ENCODE data around the gene CAVIN2. TPM values are rescaled to one million over a fixed set of nuclear protein-coding genes. Genes with fewer than 3 reads are reported as not detected.

Gene CAVIN2
- total and polyA plus RNA-seq, 2 donors (not counting 3 experiments of a cell fraction or from before 2014, with no cell fraction given), result 202 to 260 TPM

DNA sequence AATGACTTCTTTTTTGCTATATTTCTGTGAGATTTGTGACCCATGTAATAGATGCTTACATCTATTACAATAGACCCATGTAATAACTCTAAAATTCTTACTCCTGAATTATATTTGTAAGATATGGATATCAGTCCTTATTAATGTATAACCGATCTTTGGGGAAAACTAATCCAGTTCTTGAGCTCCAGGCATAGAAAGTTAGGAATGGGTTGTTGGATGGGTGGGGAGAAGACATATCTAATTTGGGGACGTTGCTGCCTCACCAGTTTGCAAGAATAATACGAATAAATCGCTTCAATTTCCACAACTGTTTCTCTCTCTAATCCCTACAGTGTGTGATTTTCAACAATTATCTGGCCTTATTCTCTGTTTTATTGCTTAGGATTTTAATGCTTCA is 13.5 kb downstream of the CAVIN2 start:
- Histone ChIP-seq H3K9me3 (replicated peaks; ENCODE audit: control insufficient read depth, insufficient read depth, low read length) (no peaks in the 10 kb centered on the region), H3K9ac (replicated peaks; ENCODE audit: extremely low read depth, insufficient read depth, low read length) (no peak overlapping the region), H3K9me1 (replicated peaks; ENCODE audit: control insufficient read depth, extremely low read depth, insufficient read depth, low read length) (no peaks in the 10 kb centered on the region), H3K4me3 (replicated peaks in 1 of 3; ENCODE audit: insufficient read depth in 1 of 3, low read depth in 1 of 3, low read length in 3 of 3) (no peak overlapping the region), H3K4me2 (ENCODE audit: insufficient read depth, low read length) (no peak overlapping the region), H3K4me1 (ENCODE audit: control insufficient read depth, extremely low read depth, insufficient read depth, low read length) (peaks cover 38% of the 10 kb centered on the region), H3K79me2 (ENCODE audit: control insufficient read depth, insufficient read depth, low read length) (peaks cover 20% of the 10 kb centered on the region), H2AFZ (ENCODE audit: low read depth, low read length) (no peak overlapping the region), H3K36me3 (ENCODE audit: control insufficient read depth in 2 of 2, extremely low read depth in 1 of 2, insufficient read depth in 2 of 2, low read length in 2 of 2) (peaks cover 15 to 16% of the 10 kb centered on the region in 2 experiments), H3K27ac (ENCODE audit: insufficient read depth, low read depth, low read length) (no peak overlapping the region), H4K20me1 (replicated peaks; ENCODE audit: control insufficient read depth, extremely low read depth, insufficient read depth, low read length) (peaks cover 2% of the 10 kb centered on the region), H3K27me3 (ENCODE audit: control insufficient read depth in 2 of 2, insufficient read depth in 2 of 2, low read length in 2 of 2) (no peaks in the 10 kb centered on the region)
- DNase-seq (ENCODE audit: low read depth, low spot score) (peak; percentile 37), FAIRE-seq (no peak)
- intact Hi-C loops (cut with micrococcal nuclease) (loop anchor here (5.0 kb wide), 1 partner anchor 329 kb away; no protein-coding TSS in a partner anchor), dilution Hi-C loops (cut with MboI; ENCODE audit: extremely low pct_ligation_motif_present, low sequenced_read_pairs) (no loop called here)
- ChIA-PET POLR2A (interaction anchor here (0.8 kb wide), 1 partner anchor 329 kb away, joined by 4 read pairs; no protein-coding TSS in a partner anchor), CTCF (interaction anchor here (1.2 kb wide), 1 partner anchor 329 kb away, joined by 6 read pairs; no protein-coding TSS in a partner anchor)
- no TSS peak for BruUV-seq (replicated peaks)
- TF ChIP-seq MYC (IDR thresholded peaks at IDR 0.05; ENCODE audit: low read depth, low read length) (no peak), EZH2 (IDR thresholded peaks at IDR 0.05; ENCODE audit: borderline replicate concordance, low read depth, low read length, severe bottlenecking) (no peak), POLR2A (IDR thresholded peaks at IDR 0.05; ENCODE audit: low read depth, low read length) (no peak)

DNA sequence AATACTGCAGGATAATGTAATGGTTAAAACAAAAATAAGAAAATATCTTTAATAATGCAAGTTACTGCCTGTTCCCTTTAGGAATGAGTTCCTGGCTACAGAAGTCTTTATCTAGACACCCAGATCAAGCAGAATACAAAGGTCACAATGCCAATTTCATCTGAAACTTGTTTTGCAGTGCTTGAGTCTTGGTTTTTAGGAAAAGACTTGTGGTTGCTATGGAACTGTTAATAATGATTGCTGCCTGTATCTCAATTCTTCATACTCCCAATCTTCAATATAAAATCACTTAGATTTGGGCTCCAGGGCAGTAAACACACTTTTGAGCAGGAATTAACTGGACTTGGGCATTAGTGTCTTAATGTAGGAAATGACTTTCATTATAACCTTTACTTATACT is 14.2 kb downstream of the CAVIN2 start:
- H3K27me3 ChIP-seq (ENCODE audit: control insufficient read depth in 2 of 2, insufficient read depth in 2 of 2, low read length in 2 of 2), result no peaks in the 10 kb centered on the region
- TF ChIP-seq POLR2AphosphoS5 (IDR thresholded peaks at IDR 0.05; ENCODE audit: insufficient read depth, low read depth, low read length) (peak; percentile 18), GATA2 (IDR thresholded peaks at IDR 0.05; ENCODE audit: insufficient read depth, insufficient read length, low read depth, low read length) (no peak), EZH2 (IDR thresholded peaks at IDR 0.05; ENCODE audit: borderline replicate concordance, low read depth, low read length, severe bottlenecking) (no peak), MAX (IDR thresholded peaks at IDR 0.05; ENCODE audit: insufficient read depth, insufficient read length) (no peak)
- peak; percentile 73 for DNase-seq (ENCODE audit: low read depth, low spot score)
- CTCF ChIA-PET, result interaction anchor here (1.6 to 4.1 kb wide), 2 partner anchors 21 to 330 kb away, joined by 14 to 24 read pairs; no protein-coding TSS in a partner anchor
- no peaks in the 10 kb centered on the region for H3K9me1 ChIP-seq (replicated peaks; ENCODE audit: control insufficient read depth, extremely low read depth, insufficient read depth, low read length)
- no peak overlapping the region for H3K4me3 ChIP-seq (replicated peaks in 1 of 3; ENCODE audit: insufficient read depth in 1 of 3, low read depth in 1 of 3, low read length in 3 of 3)
- no peaks in the 10 kb centered on the region for H3K9me3 ChIP-seq (replicated peaks; ENCODE audit: control insufficient read depth, insufficient read depth, low read length)
- FAIRE-seq, result no peak
- no TSS peak for BruUV-seq (replicated peaks)
- H3K4me1 ChIP-seq (ENCODE audit: control insufficient read depth, extremely low read depth, insufficient read depth, low read length), result peaks cover 32% of the 10 kb centered on the region
- peaks cover 12 to 16% of the 10 kb centered on the region in 2 experiments for H3K36me3 ChIP-seq (ENCODE audit: control insufficient read depth in 2 of 2, extremely low read depth in 1 of 2, insufficient read depth in 2 of 2, low read length in 2 of 2)
- dilution Hi-C loops (cut with MboI; ENCODE audit: extremely low pct_ligation_motif_present, low sequenced_read_pairs) (no loop called here), intact Hi-C loops (cut with micrococcal nuclease) (loop anchor here (5.0 kb wide), 1 partner anchor 330 kb away; no protein-coding TSS in a partner anchor)
- POLR2A ChIA-PET, result no interaction called here
- peaks cover 14% of the 10 kb centered on the region for H3K79me2 ChIP-seq (ENCODE audit: control insufficient read depth, insufficient read depth, low read length)
- no peak overlapping the region for H3K9ac ChIP-seq (replicated peaks; ENCODE audit: extremely low read depth, insufficient read depth, low read length)
- no peak overlapping the region for H2AFZ ChIP-seq (ENCODE audit: low read depth, low read length)
- no peak overlapping the region for H3K27ac ChIP-seq (ENCODE audit: insufficient read depth, low read depth, low read length)
- H4K20me1 ChIP-seq (replicated peaks; ENCODE audit: control insufficient read depth, extremely low read depth, insufficient read depth, low read length), result peaks cover 2% of the 10 kb centered on the region
- no peak overlapping the region for H3K4me2 ChIP-seq (ENCODE audit: insufficient read depth, low read length)
